Ascending aorta (tissue), 2 donors: ENCODE measurements around the gene SUPT3H. TPM values are rescaled to one million over a fixed set of nuclear protein-coding genes. Genes with fewer than 3 reads are reported as not detected.

Source experiments
- DNase-seq, 2 donors: peaks; one replicate each; pipeline ENCODE4 v3.0.0-alpha.2; 2019; ENCODE audit warnings: low spot score in 2 of 2
- H3K27ac ChIP-seq, 2 donors: fragments of 200-600 bp; sonication (generic); one replicate each; pipeline ENCODE4 v1.5.1; 2016 to 2017; ENCODE audit warnings: mild to moderate bottlenecking in 1 of 2
- H3K27me3 ChIP-seq: fragments of 200-600 bp; sonication (generic); one replicate; pipeline ENCODE4 v1.5.1; 2017
- H3K36me3 ChIP-seq, 2 donors: fragments of 200-600 bp; sonication (generic); one replicate each; pipeline ENCODE4 v1.5.1; 2016
- H3K4me1 ChIP-seq, 2 donors: fragments of 200-600 bp; sonication (generic); one replicate each; pipeline ENCODE4 v1.5.1; 2016 to 2017; ENCODE audit warnings: mild to moderate bottlenecking in 1 of 2
- H3K4me3 ChIP-seq, 2 donors: fragments of 200-600 bp; sonication (generic); one replicate each; pipeline ENCODE4 v1.5.1; 2016 to 2017; ENCODE audit warnings: mild to moderate bottlenecking in 1 of 2
- H3K9me3 ChIP-seq, 2 donors: fragments of 200-600 bp; sonication (generic); one replicate each; pipeline ENCODE4 v1.5.1; 2016
- CTCF ChIP-seq, 3 experiments: fragments of 200-600 bp in 2 of 3; fragments of 450-650 bp in 1 of 3; sonication (generic) in 2 of 3; IDR thresholded peaks; one replicate each; pipeline ENCODE4 v1.5.1; 2016 to 2019; ENCODE audit warnings: antibody characterized with exemption in 3 of 3, mild to moderate bottlenecking in 1 of 3, moderate library complexity in 1 of 3
- intact Hi-C: fragments of 100-400 bp; cut with DNase I; formaldehyde crosslinking; loops from one replicate; pipeline ENCODE4 v1.15.1; 2023
- total RNA-seq: library from RNA; depleted of rRNA; stranded (reverse); fragments of >200 nt; gene quantifications from one replicate; pipeline ENCODE4 v1.1.0, GENCODE V29; 2016

Gene SUPT3H
- total RNA-seq, 1 donor from 2014 or later: not detected

GRCh38 chr6:45229416-45229815, 148.3 kb downstream of the SUPT3H start:
- H3K9me3 ChIP-seq: peaks cover 0 to 17% of the 10 kb centered on the region in 2 donors
- DNase-seq: no peak
- intact Hi-C loops: no loop called here
- no peaks in the 10 kb centered on the region for H3K36me3 ChIP-seq
- no peaks in the 10 kb centered on the region for H3K27me3 ChIP-seq
- TF ChIP-seq CTCF (IDR thresholded peaks at IDR 0.05): no peak
- no peak overlapping the region for H3K27ac ChIP-seq
- no peak overlapping the region for H3K4me3 ChIP-seq
- no peaks in the 10 kb centered on the region for H3K4me1 ChIP-seq

GRCh38 chr6:45226081-45226480, 151.7 kb downstream of the SUPT3H start:
- H3K9me3 ChIP-seq: peaks cover 0 to 2% of the 10 kb centered on the region in 2 donors
- no peak overlapping the region for H3K27ac ChIP-seq
- intact Hi-C loops: no loop called here
- no peak for TF ChIP-seq CTCF (IDR thresholded peaks at IDR 0.05)
- H3K36me3 ChIP-seq: no peaks in the 10 kb centered on the region
- DNase-seq: no peak
- no peaks in the 10 kb centered on the region for H3K27me3 ChIP-seq
- no peaks in the 10 kb centered on the region for H3K4me1 ChIP-seq
- no peak overlapping the region for H3K4me3 ChIP-seq

- H3K27me3 ChIP-seq: no peaks in the 10 kb centered on the region
- H3K9me3 ChIP-seq: no peaks in the 10 kb centered on the region
- intact Hi-C loops: no loop called here
- H3K4me1 ChIP-seq: no peaks in the 10 kb centered on the region
- no peak for DNase-seq
- H3K27ac ChIP-seq: no peak overlapping the region
- TF ChIP-seq CTCF (IDR thresholded peaks at IDR 0.05): no peak
- H3K4me3 ChIP-seq: no peak overlapping the region
- H3K36me3 ChIP-seq: no peaks in the 10 kb centered on the region
These were observed 155.4 kb downstream of the SUPT3H start for GRCh38 chr6:45222380-45222779.

- no peaks in the 10 kb centered on the region for H3K4me1 ChIP-seq
- no peaks in the 10 kb centered on the region for H3K36me3 ChIP-seq
- TF ChIP-seq CTCF (IDR thresholded peaks at IDR 0.05): no peak
- H3K9me3 ChIP-seq: peaks cover 8 to 26% of the 10 kb centered on the region in 2 donors
- no peak overlapping the region for H3K4me3 ChIP-seq
- H3K27me3 ChIP-seq: no peaks in the 10 kb centered on the region
- no peak overlapping the region for H3K27ac ChIP-seq
- intact Hi-C loops: no loop called here
- no peak for DNase-seq
These were observed 162.0 kb downstream of the SUPT3H start for GRCh38 chr6:45215759-45216158.

- Histone ChIP-seq H3K27me3 (no peaks in the 10 kb centered on the region), H3K4me3 (no peak overlapping the region), H3K36me3 (no peaks in the 10 kb centered on the region), H3K9me3 (peaks cover 8 to 40% of the 10 kb centered on the region in 2 donors), H3K4me1 (no peaks in the 10 kb centered on the region), H3K27ac (no peak overlapping the region)
- intact Hi-C loops: no loop called here
- DNase-seq: no peak
- TF ChIP-seq CTCF (IDR thresholded peaks at IDR 0.05): no peak
These were observed 164.8 kb downstream of the SUPT3H start for GRCh38 chr6:45212976-45213375.

GRCh38 chr6:45209762-45210161, 168.0 kb downstream of the SUPT3H start:
- H3K4me3 ChIP-seq: no peak overlapping the region
- no peak for TF ChIP-seq CTCF (IDR thresholded peaks at IDR 0.05)
- no peaks in the 10 kb centered on the region for H3K4me1 ChIP-seq
- peaks cover 2 to 24% of the 10 kb centered on the region in 2 donors for H3K9me3 ChIP-seq
- no peaks in the 10 kb centered on the region for H3K36me3 ChIP-seq
- intact Hi-C loops: no loop called here
- DNase-seq: no peak
- no peak overlapping the region for H3K27ac ChIP-seq
- H3K27me3 ChIP-seq: no peaks in the 10 kb centered on the region
